Esophagus (tissue), 2 donors: ENCODE results near the gene TCERG1L. TPM values are rescaled to one million over a fixed set of nuclear protein-coding genes. Genes with fewer than 3 reads are reported as not detected.

ENCODE experiments used
- H3K27ac ChIP-seq, 2 donors: one replicate each; pipeline ENCODE4 v1.5.1; 2013; ENCODE audit warnings: low read depth in 2 of 2, mild to moderate bottlenecking in 2 of 2, inconsistent platforms in 1 of 2, low read length in 1 of 2, moderate library complexity in 1 of 2
- H3K27me3 ChIP-seq, 2 donors: one replicate each; pipeline ENCODE4 v1.6.1; 2013; ENCODE audit warnings: low read length in 2 of 2, control low read depth in 1 of 2, mild to moderate bottlenecking in 1 of 2; ENCODE audit not compliant: insufficient read depth in 2 of 2, control insufficient read depth in 1 of 2
- H3K36me3 ChIP-seq, 2 donors: one replicate each; pipeline ENCODE4 v1.6.1; 2013; ENCODE audit warnings: low read length in 1 of 2; ENCODE audit not compliant: control insufficient read depth in 2 of 2, insufficient read depth in 2 of 2
- H3K4me1 ChIP-seq, 2 donors: one replicate each; pipeline ENCODE4 v1.6.1; 2013; ENCODE audit warnings: low read length in 1 of 2; ENCODE audit not compliant: control insufficient read depth in 2 of 2, insufficient read depth in 2 of 2
- H3K4me3 ChIP-seq, 2 donors: one replicate each; pipeline ENCODE4 v1.5.1; 2013; ENCODE audit warnings: low read length in 2 of 2, mild to moderate bottlenecking in 2 of 2, low read depth in 1 of 2, moderate library complexity in 1 of 2
- H3K9me3 ChIP-seq, 2 donors: one replicate each; pipeline ENCODE4 v1.6.1; 2013; ENCODE audit warnings: mild to moderate bottlenecking in 2 of 2, low read depth in 1 of 2, low read length in 1 of 2, moderate library complexity in 1 of 2; ENCODE audit not compliant: control insufficient read depth in 2 of 2, insufficient read depth in 1 of 2
- WGBS, 2 donors: extraction: QIAGEN DNeasy Blood & Tissue Kit; methylation state at CpG; one replicate each; pipeline ENCODE4 v1.1.7; 2013; 5-methylcytosine and 5-hydroxymethylcytosine counted together
- polyA plus RNA-seq, 2 donors: library from polyadenylated mRNA; stranded (reverse); fragments of 200-250 nt; gene quantifications; one replicate each; pipeline ENCODE4 v1.2.3, GENCODE V29; 2013
- donor health status: healthy with polysubstance abuse.
- donor health status: Bipolar disorder and iron deficiency.

Gene TCERG1L
- polyA plus RNA-seq, 2 donors, result 0.48 TPM; not detected in 1

DNA sequence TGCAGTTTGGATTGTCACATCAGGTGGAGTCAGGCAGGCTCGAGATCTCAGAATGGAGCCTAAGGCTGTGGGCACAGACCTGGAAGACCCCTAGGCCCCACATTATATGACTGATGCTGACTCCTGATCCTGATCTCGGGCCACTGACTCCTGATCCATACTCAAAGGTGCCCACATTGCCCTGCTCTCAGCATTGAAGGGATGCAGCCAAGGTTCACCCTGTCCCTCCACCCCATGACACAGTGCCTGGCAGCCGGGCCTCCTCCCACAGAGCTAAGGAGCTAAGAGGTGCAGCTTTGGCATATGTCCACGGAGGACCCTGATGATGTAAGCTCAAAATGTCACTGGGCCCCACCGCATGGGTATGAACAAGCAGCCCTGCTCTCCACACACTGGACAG is 36.6 kb downstream of the TCERG1L start:
- no peak overlapping the region for H3K4me3 ChIP-seq
- H3K27me3 ChIP-seq, result no peaks in the 10 kb centered on the region
- no peaks in the 10 kb centered on the region for H3K36me3 ChIP-seq
- no peaks in the 10 kb centered on the region for H3K9me3 ChIP-seq
- no peaks in the 10 kb centered on the region for H3K4me1 ChIP-seq
- no peak overlapping the region for H3K27ac ChIP-seq
- 77 to 89% methylated on average over 5 of the region's 5 CpGs for WGBS, 2 donors

DNA sequence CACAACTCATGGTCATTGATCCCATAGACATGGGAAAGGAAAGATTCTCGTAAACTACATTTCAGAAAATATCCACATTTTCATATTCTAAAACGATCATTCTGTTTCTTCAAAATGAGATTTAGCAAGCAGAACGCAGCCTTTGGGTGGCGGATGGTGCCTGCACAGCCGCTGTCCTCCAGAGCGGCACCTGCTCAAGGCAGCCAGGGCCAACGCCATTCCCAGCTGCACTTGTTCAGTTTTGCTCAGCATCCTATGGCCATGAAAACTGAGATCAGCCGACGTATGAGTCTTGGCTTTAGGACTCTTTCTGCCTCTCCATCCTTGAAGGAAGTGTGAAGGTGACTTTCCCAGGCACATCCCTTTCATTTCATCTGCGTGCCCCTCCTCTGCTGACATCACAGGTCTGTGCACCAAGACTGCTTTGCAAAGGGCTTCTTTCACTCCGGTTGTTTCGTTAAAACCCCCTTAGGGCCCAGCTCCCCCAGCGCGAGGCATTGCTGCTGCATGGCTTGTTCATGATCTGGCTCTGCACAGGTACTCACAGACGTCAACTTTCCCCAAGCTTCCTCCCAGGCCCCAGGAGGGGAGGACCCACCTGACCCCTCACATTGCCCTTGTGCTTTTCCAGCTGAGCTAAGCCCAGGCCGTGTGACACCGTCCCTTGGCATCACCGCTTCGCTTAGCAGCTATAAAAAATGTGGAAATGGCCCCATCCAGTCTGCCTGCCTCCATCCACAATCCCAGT is 37.2 kb downstream of the TCERG1L start:
- no peak overlapping the region for H3K4me3 ChIP-seq
- WGBS, 2 donors, result 88 to 89% methylated on average over 19 of the region's 19 CpGs
- H3K9me3 ChIP-seq, result no peaks in the 10 kb centered on the region
- no peaks in the 10 kb centered on the region for H3K36me3 ChIP-seq
- no peaks in the 10 kb centered on the region for H3K4me1 ChIP-seq
- no peaks in the 10 kb centered on the region for H3K27me3 ChIP-seq
- H3K27ac ChIP-seq, result no peak overlapping the region

DNA sequence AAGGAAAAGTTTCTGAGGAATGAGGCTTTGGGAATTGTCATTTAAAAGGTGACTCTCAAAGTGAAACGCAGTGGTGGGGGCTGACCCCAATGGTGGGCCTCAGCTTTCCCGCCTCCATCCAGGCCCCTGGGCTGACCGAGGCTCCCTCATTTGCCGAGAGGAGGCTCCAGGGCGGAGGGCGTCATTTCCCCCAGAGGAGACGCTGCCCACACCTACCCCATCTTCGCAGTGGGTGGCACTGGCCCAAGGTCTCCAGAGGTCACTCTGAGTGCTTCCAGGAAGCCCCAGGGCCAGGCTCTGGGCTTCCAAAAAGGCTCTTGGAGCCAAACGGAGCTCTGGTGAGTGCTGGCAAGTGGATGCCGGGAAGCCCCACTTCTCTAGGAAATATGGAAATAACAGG is 38.0 kb downstream of the TCERG1L start:
- WGBS, 2 donors, result 80 to 81% methylated on average over 10 of the region's 10 CpGs
- no peak overlapping the region for H3K27ac ChIP-seq
- H3K27me3 ChIP-seq, result no peaks in the 10 kb centered on the region
- no peak overlapping the region for H3K4me3 ChIP-seq
- no peaks in the 10 kb centered on the region for H3K36me3 ChIP-seq
- no peaks in the 10 kb centered on the region for H3K9me3 ChIP-seq
- H3K4me1 ChIP-seq, result no peaks in the 10 kb centered on the region

DNA sequence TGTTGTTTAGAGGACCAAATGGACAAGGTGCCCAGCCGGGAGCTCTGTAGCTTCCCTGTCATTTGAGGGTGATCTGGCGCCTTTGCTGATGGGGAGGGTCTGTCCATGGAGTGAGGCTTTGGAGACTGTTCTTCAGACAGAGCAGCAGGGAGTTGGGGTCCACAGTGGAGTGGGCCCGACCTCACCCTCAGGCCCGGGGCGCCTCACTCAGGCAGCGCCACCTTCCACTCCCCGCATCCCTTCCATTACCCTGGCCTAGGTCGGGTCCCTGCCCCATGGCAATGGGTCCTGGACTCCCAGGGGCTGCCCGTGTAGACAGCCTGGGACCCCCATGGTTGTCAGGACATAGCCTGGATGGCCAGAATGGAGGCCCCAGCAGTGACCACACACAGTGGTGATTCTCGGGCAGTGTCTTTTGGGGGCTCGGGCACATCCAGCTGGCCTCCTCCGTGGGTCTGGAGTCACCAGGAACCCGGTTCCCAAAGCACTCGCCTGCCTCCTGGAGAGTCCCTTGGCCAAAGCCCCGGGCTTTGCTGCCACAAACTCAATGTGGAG is 38.5 kb downstream of the TCERG1L start:
- no peak overlapping the region for H3K27ac ChIP-seq
- H3K9me3 ChIP-seq, result no peaks in the 10 kb centered on the region
- no peaks in the 10 kb centered on the region for H3K36me3 ChIP-seq
- no peaks in the 10 kb centered on the region for H3K4me1 ChIP-seq
- 82 to 88% methylated on average over 15 of the region's 15 CpGs for WGBS, 2 donors
- no peak overlapping the region for H3K4me3 ChIP-seq
- no peaks in the 10 kb centered on the region for H3K27me3 ChIP-seq

DNA sequence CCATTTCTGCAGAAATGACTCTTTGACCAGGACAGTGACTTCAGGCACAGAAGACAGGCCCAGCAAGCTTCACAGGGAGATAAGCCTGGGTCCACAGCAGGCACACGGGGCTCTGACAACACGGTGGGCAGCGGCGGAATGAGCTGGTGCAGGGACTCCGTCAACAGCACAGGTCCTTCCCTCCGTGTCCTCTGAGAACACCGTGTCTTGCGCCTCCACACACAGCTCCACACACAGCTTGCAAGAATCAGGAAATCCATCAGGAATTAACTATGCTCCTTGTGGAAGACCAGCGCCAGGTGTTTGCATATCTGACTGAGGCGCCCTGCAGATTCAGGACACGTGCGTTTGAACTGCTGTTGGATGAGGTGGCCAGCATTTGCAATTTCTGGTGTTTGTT is 39.6 kb downstream of the TCERG1L start:
- H3K27me3 ChIP-seq, result no peaks in the 10 kb centered on the region
- no peak overlapping the region for H3K4me3 ChIP-seq
- peaks cover 0 to under 1% of the 10 kb centered on the region in 2 donors for H3K9me3 ChIP-seq
- WGBS, 2 donors, result 74 to 84% methylated on average over 12 of the region's 12 CpGs
- H3K4me1 ChIP-seq, result no peaks in the 10 kb centered on the region
- no peaks in the 10 kb centered on the region for H3K36me3 ChIP-seq
- H3K27ac ChIP-seq, result no peak overlapping the region

DNA sequence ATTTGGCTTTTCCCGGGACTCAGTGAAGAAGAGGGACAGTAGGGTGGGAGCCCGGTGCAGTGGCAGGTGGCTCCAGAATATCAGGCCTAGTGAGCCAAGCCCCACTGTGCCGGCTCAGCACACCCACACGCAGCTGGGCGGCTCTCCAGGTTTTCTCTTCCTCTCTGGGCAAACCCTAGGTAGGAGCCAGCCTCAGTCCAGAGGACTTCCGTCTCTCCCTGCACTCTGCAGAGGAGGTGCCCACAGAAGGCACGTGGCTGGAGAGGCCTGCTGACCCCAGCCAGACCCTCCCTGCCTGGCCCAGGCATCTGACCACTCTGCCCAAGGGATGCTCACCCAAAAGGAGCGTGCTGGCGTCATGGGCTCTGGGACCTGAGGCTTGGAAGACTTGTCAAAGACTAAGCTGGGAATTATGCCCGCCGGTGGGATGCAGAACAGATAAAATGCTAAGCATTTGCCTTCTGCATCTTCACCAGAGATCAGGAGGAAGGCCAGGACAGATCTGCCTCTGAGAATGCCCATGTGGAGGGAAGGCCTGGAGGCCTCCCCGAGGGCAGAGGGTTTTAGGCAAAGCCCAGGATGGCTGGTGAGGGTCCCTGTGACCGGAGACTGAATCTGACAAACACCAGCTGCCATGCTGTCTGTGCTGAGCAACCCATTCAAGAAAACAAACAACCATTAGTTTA is 40.2 kb downstream of the TCERG1L start:
- Histone ChIP-seq H3K9me3 (peaks cover 0 to 3% of the 10 kb centered on the region in 2 donors), H3K36me3 (no peaks in the 10 kb centered on the region), H3K27ac (no peak overlapping the region), H3K4me1 (no peaks in the 10 kb centered on the region), H3K4me3 (no peak overlapping the region), H3K27me3 (no peaks in the 10 kb centered on the region)
- 67 to 69% methylated on average over 12 to 13 of the region's 13 CpGs for WGBS, 2 donors

DNA sequence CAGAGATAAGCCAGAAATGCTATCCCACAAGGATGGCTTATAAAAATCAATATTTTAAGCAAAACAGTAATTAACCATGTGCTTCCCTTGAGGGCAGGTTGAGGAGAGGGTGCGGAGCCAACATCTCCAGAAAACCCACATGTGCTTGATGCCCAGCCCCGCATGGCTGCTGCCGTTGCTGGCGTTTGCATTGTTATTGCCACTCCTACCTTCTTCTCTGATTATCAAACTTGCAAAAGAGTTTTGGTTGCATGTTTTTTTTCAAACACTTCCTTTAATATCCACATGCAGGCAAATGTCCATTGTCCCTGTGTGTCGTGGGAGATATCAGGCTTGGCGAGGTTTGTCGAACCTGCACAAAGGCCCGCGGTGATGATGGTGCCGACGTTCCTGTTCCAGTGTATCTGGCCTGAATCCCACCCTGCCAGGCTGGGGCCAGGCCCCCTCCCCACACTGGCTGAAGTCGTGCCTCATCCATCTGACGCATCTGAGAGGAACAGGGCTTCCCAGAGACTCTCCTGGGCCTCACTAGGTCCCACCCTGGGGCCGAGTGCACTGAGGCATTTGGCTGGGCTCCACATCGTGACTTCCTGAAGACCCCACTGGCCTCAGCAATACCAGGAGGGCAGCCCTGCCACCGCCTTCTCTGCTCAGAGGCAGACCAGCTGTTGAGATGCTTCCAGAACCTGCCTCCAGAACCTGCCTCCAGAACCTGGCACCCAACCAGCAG is 40.9 kb downstream of the TCERG1L start:
- 70% methylated on average over 16 of the region's 16 CpGs for WGBS, 2 donors
- Histone ChIP-seq H3K9me3 (peaks cover 0 to 3% of the 10 kb centered on the region in 2 donors), H3K36me3 (no peaks in the 10 kb centered on the region), H3K27me3 (no peaks in the 10 kb centered on the region), H3K4me3 (no peak overlapping the region), H3K27ac (no peak overlapping the region), H3K4me1 (no peaks in the 10 kb centered on the region)

DNA sequence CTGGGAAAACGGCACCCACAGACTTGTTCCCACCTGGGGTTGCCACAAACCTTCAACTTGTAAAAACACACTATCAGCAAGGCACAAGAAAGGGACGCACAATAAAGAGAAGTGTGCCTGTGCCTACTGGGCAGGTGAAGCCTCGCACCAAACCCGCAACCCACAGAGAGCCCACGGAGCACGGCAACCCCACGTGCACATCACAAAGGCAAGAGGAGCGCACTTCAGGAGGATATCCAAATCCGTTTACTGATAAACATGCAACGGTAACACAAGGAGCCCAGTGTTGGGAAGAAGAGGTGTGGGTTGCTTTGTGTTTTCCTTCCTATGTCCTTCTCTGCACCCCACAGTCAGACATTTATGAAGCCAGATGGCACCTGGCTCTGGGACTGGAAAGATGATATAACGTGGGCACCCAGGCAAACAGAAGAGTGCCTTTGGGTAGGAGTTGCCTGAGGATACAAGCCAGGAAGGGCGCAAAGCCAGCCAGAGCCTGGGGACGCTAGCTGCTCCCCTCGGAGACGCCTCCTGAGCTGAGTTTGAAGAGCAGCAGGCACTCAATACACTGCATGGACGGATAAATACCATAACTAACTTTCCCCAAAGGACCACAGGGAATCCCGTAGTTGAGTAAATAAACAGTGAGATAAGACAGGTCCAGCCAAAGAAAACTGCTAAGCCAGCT is 41.6 kb downstream of the TCERG1L start:
- no peak overlapping the region for H3K27ac ChIP-seq
- H3K4me3 ChIP-seq, result no peak overlapping the region
- peaks cover 0 to 3% of the 10 kb centered on the region in 2 donors for H3K9me3 ChIP-seq
- no peaks in the 10 kb centered on the region for H3K4me1 ChIP-seq
- 53 to 55% methylated on average over 17 of the region's 17 CpGs for WGBS, 2 donors
- no peaks in the 10 kb centered on the region for H3K36me3 ChIP-seq
- H3K27me3 ChIP-seq, result no peaks in the 10 kb centered on the region

DNA sequence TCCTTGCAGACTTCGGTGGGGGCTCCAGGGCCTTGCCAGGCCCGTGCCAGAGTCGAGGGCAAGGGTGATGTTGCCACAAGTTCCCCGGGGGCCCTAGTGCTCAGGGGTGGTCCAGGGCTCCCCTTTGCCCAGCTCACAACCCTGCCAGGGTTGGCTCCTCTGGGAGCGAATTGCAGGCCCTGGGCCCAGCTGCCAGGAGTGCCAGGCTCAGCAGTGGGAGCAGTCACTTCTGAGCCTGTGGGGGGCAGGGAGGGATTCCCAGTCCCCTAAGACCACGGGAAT is 43.8 kb downstream of the TCERG1L start:
- H3K9me3 ChIP-seq, result peaks cover 0 to 3% of the 10 kb centered on the region in 2 donors
- no peaks in the 10 kb centered on the region for H3K27me3 ChIP-seq
- no peaks in the 10 kb centered on the region for H3K4me1 ChIP-seq
- WGBS, 2 donors, result 81 to 82% methylated on average over 6 of the region's 6 CpGs
- no peak overlapping the region for H3K4me3 ChIP-seq
- H3K27ac ChIP-seq, result no peak overlapping the region
- no peaks in the 10 kb centered on the region for H3K36me3 ChIP-seq
